ENCODE results near the gene BMAL2. TPM values are rescaled to one million over a fixed set of nuclear protein-coding genes. Genes with fewer than 3 reads are reported as not detected.

BMAL2 gene
- total and polyA plus RNA-seq, 2 of the 13 experiments (the other 11 are each of a cell fraction or from before 2014, with no cell fraction given) = 4.8 to 27.4 TPM

DNA sequence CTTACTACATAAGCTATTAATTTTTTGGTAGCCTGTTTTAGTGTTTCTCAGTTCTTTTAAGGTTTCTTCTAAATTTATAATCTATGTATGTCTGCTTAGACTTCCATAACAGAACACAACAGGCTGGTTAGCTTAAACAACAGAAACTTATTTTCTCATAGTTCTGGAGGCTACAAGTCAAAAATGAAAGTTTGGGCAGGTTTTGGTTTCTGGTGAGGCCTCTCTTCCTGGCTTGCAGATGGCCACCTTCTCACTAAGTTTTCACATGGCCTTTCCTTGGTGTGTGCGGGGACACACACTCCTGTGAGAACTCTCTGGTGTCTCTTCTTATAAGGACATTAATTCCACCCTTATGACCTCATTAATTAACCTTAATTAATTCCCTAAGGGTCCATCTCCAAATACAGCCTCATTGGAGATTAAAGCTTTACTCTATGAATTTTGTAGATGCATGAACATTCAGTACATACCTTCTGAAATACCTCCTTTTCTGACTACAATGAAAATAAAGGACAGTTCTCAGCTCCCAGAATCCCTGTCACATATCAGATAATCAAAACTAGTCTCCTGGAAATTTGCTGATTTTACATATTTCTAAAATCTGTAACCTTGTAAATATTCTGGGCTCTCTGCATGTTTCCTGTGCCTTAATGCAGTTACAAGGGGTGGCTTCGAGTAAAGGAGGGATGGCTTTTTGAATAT is 23.2 kb upstream of the BMAL2 start:
- in situ Hi-C loops (cut with HindIII; ENCODE audit: extremely low pct_ligation_motif_present, low pct_unique_long_range_greater_than_20kb) = loop anchor here (10.0 kb wide), 1 partner anchor 275 kb away; no protein-coding TSS in a partner anchor
- BruUV-seq (replicated peaks) = no TSS peak
- CTCF ChIA-PET (ENCODE audit: low intra/inter-chr PET ratio, low total read pairs) = no interaction called here

More for the DNA sequence above, 23.2 kb upstream of the BMAL2 start:
- DNase-seq (ENCODE audit: low spot score) (no peak), ATAC-seq (no peak), FAIRE-seq (no peak)
- Histone ChIP-seq H3K9me3 (ENCODE audit: low read length) (no peaks in the 10 kb centered on the region), H3K27me3 (ENCODE audit: control insufficient read depth in 1 of 2, insufficient read depth in 2 of 2, low read length in 2 of 2) (no peaks in the 10 kb centered on the region; a peak in 1 of 5 replicates), H3K4me3 (replicated peaks in 1 of 3; ENCODE audit: insufficient read depth in 1 of 3, low read depth in 2 of 3, low read length in 3 of 3) (no peak overlapping the region), H3K27ac (ENCODE audit: extremely low read length, insufficient read depth, low read length) (no peak overlapping the region), H3K4me1 (ENCODE audit: insufficient read depth, low read length) (no peaks in the 10 kb centered on the region), H3K36me3 (replicated peaks in 1 of 2; ENCODE audit: control insufficient read depth in 1 of 2, insufficient read depth in 2 of 2, low read length in 2 of 2) (peaks cover 0 to 15% of the 10 kb centered on the region in 2 experiments; a peak in 3 of 5 replicates), H3K79me2 (ENCODE audit: insufficient read depth, low read length) (no peaks in the 10 kb centered on the region), H3K9ac (ENCODE audit: insufficient read depth, low read depth, low read length) (no peak overlapping the region), H3K4me2 (ENCODE audit: low read depth, low read length) (no peak overlapping the region), H2AFZ (ENCODE audit: low read length) (no peak overlapping the region), H4K20me1 (ENCODE audit: insufficient read depth, low read length) (no peaks in the 10 kb centered on the region)
- TF ChIP-seq MAFF (IDR thresholded peaks at IDR 0.05; ENCODE audit: low read depth, low read length) = peak; percentile 82
- TF ChIP-seq ZNF687 (CRISPR knock-in tag; IDR thresholded peaks at IDR 0.05) = no peak
- peak; percentile 85 to 88 for TF ChIP-seq MAFK (conservative IDR thresholded peaks at IDR 0.05 in 1 of 2, IDR thresholded peaks at IDR 0.05 in 1 of 2; ENCODE audit: low read length in 2 of 2)
- 95% methylated on average over 2 of the region's 2 CpGs for WGBS (ENCODE audit: low lambda C conversion rate)
- POLR2A ChIA-PET = no interaction called here
- intact Hi-C loops (cut with micrococcal nuclease; ENCODE audit: unreplicated experiment) = loop anchor here (5.0 kb wide), 1 partner anchor 77 kb away; no protein-coding TSS in a partner anchor
